Prostate gland (tissue), 2 donors: ENCODE measurements around the gene VPS26B. TPM values are rescaled to one million over a fixed set of nuclear protein-coding genes. Genes with fewer than 3 reads are reported as not detected.

Source experiments
- DNase-seq: peaks from one replicate; pipeline ENCODE4 v3.0.0-alpha.2; 2019; ENCODE audit warnings: low spot score
- H3K27ac ChIP-seq, 2 donors: fragments of 200-600 bp; sonication (generic); 2 replicates each; pipeline ENCODE4 v1.5.1; 2017 to 2019
- H3K27me3 ChIP-seq: fragments of 200-600 bp; sonication (generic); replicated peaks from 2 replicates; pipeline ENCODE4 v1.5.1; 2019; ENCODE audit not compliant: insufficient read depth
- H3K36me3 ChIP-seq, 2 donors: fragments of 200-600 bp; sonication (generic); 1 replicate in 1 of 2; 2 replicates in 1 of 2; pipeline versions ENCODE4 v1.5.1 to v1.8.1; 2017 to 2019
- H3K4me1 ChIP-seq: fragments of 200-600 bp; sonication (generic); replicated peaks from 2 replicates; pipeline ENCODE4 v1.5.1; 2019
- H3K4me3 ChIP-seq, 2 donors: fragments of 200-600 bp; sonication (generic); 2 replicates each; pipeline ENCODE4 v1.5.1; 2017 to 2019
- H3K9me3 ChIP-seq: fragments of 200-600 bp; sonication (generic); 2 replicates; pipeline ENCODE4 v1.5.1; 2017
- CTCF ChIP-seq, 4 experiments: fragments of 200-600 bp in 2 of 4; fragments of 450-650 bp in 2 of 4; sonication (generic) in 2 of 4; IDR thresholded peaks; 1 replicate in 3 of 4; 2 replicates in 1 of 4; pipeline ENCODE4 v1.5.1; 2016 to 2019; ENCODE audit warnings: antibody characterized with exemption in 4 of 4, mild to moderate bottlenecking in 2 of 4, moderate library complexity in 2 of 4
- POLR2A ChIP-seq: fragments of 450-650 bp; IDR thresholded peaks from one replicate; pipeline ENCODE4 v1.6.1; 2016; ENCODE audit warnings: antibody characterized with exemption, mild to moderate bottlenecking
- POLR2AphosphoS5 ChIP-seq: sonication (generic); formaldehyde crosslinking; IDR thresholded peaks from one replicate; pipeline ENCODE4 v1.6.1; 2017; ENCODE audit warnings: antibody characterized with exemption
- WGBS: methylation state at CpG from one replicate; pipeline ENCODE4 v1.1.5; 2018; 5-methylcytosine and 5-hydroxymethylcytosine counted together
- intact Hi-C: fragments of 100-400 bp; cut with DNase I; formaldehyde crosslinking; loops from one replicate; pipeline ENCODE4 v1.14.2; 2022
- total RNA-seq, 2 donors: library from RNA; depleted of rRNA; stranded (reverse); fragments of >200 nt; gene quantifications; one replicate each; pipeline ENCODE4 v1.1.0, GENCODE V29; 2016

VPS26B gene
- total RNA-seq, 2 donors from 2014 or later, result 67.6 to 80.8 TPM

GRCh38 chr11:134289167-134289566 is 64.7 kb downstream of the VPS26B start:
- no peak for TF ChIP-seq CTCF (IDR thresholded peaks at IDR 0.05)
- Histone ChIP-seq H3K27ac (no peak overlapping the region), H3K27me3 (no peaks in the 10 kb centered on the region), H3K4me1 (no peaks in the 10 kb centered on the region), H3K4me3 (no peak overlapping the region), H3K9me3 (no peaks in the 10 kb centered on the region), H3K36me3 (no peaks in the 10 kb centered on the region)
- intact Hi-C loops, result no loop called here
- no peak for DNase-seq
- 79% methylated on average over 4 of the region's 4 CpGs for WGBS

- H3K36me3 ChIP-seq, result no peaks in the 10 kb centered on the region
- intact Hi-C loops, result no loop called here
- H3K9me3 ChIP-seq, result no peaks in the 10 kb centered on the region
- TF ChIP-seq CTCF (IDR thresholded peaks at IDR 0.05) (no peak), POLR2AphosphoS5 (no peak), POLR2A (no peak)
- no peaks in the 10 kb centered on the region for H3K4me1 ChIP-seq
- no peak overlapping the region for H3K4me3 ChIP-seq
- 41% methylated on average over 12 of the region's 12 CpGs for WGBS
- DNase-seq, result no peak
- no peak overlapping the region for H3K27ac ChIP-seq
- H3K27me3 ChIP-seq, result no peaks in the 10 kb centered on the region
Measured at GRCh38 chr11:134289789-134290188, 65.3 kb downstream of the VPS26B start.

- no peaks in the 10 kb centered on the region for H3K4me1 ChIP-seq
- no peaks in the 10 kb centered on the region for H3K27me3 ChIP-seq
- intact Hi-C loops, result no loop called here
- no peak overlapping the region for H3K27ac ChIP-seq
- DNase-seq, result no peak
- no peaks in the 10 kb centered on the region for H3K36me3 ChIP-seq
- TF ChIP-seq CTCF (IDR thresholded peaks at IDR 0.05), result no peak
- H3K4me3 ChIP-seq, result no peak overlapping the region
- H3K9me3 ChIP-seq, result no peaks in the 10 kb centered on the region
- WGBS, result 92% methylated on average over 7 of the region's 7 CpGs
Measured at GRCh38 chr11:134290646-134291045, 66.2 kb downstream of the VPS26B start.

- H3K9me3 ChIP-seq, result no peaks in the 10 kb centered on the region
- H3K4me1 ChIP-seq, result no peaks in the 10 kb centered on the region
- TF ChIP-seq POLR2AphosphoS5, result no peak
- no peak overlapping the region for H3K27ac ChIP-seq
- H3K27me3 ChIP-seq, result no peaks in the 10 kb centered on the region
- WGBS, result 96% methylated on average over 6 of the region's 6 CpGs
- intact Hi-C loops, result no loop called here
- no peak for DNase-seq
- H3K4me3 ChIP-seq, result no peak overlapping the region
- H3K36me3 ChIP-seq, result no peaks in the 10 kb centered on the region
Measured at GRCh38 chr11:134291196-134291595, 66.7 kb downstream of the VPS26B start.

- 87% methylated on average over 15 of the region's 15 CpGs for WGBS
- Histone ChIP-seq H3K9me3 (no peaks in the 10 kb centered on the region), H3K4me3 (no peak overlapping the region), H3K4me1 (no peaks in the 10 kb centered on the region), H3K36me3 (no peaks in the 10 kb centered on the region), H3K27ac (no peak overlapping the region), H3K27me3 (no peaks in the 10 kb centered on the region)
- no peak for DNase-seq
- TF ChIP-seq POLR2AphosphoS5 (no peak), POLR2A (no peak), CTCF (IDR thresholded peaks at IDR 0.05) (no peak)
- intact Hi-C loops, result no loop called here
Measured at GRCh38 chr11:134292661-134293060, 68.2 kb downstream of the VPS26B start.
